ENCODE data around the gene OGFOD1.

DNA sequence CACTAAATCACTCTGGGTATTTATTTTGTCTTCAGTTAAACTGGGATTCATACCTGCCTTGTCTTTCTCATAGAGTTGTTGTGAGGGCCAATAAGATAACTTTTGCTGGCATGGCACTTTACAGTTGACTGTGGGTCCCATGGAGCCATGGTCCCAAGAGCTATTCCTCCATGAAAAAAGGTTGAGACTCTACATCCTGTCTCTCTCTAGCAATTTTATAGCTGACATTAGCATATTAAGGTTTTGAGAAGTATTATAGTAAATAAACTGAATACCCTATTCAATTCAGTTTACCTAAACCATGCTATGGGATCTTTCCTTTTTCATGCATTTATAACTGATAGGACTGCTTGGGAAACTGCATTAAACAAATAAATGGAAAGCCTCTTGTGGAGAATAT is 17.4 kb downstream of the OGFOD1 start:
- TF ChIP-seq, protein P1, sequence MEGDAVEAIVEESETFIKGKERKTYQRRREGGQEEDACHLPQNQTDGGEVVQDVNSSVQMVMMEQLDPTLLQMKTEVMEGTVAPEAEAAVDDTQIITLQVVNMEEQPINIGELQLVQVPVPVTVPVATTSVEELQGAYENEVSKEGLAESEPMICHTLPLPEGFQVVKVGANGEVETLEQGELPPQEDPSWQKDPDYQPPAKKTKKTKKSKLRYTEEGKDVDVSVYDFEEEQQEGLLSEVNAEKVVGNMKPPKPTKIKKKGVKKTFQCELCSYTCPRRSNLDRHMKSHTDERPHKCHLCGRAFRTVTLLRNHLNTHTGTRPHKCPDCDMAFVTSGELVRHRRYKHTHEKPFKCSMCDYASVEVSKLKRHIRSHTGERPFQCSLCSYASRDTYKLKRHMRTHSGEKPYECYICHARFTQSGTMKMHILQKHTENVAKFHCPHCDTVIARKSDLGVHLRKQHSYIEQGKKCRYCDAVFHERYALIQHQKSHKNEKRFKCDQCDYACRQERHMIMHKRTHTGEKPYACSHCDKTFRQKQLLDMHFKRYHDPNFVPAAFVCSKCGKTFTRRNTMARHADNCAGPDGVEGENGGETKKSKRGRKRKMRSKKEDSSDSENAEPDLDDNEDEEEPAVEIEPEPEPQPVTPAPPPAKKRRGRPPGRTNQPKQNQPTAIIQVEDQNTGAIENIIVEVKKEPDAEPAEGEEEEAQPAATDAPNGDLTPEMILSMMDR (CRISPR knock-in tag; IDR thresholded peaks at IDR 0.05), result no peak
- TF ChIP-seq POLR2AphosphoS5 (IDR thresholded peaks at IDR 0.05; ENCODE audit: low read depth, low read length) (no peak), EEA1 (CRISPR knock-in tag; IDR thresholded peaks at IDR 0.05; ENCODE audit: borderline replicate concordance) (no peak), ZNF138 (CRISPR knock-in tag; IDR thresholded peaks at IDR 0.05; ENCODE audit: low read depth) (no peak), POLR2A (IDR thresholded peaks at IDR 0.05; ENCODE audit: insufficient read depth in 1 of 2, low read depth in 2 of 2, low read length in 2 of 2) (no peak), MLLT10 (CRISPR knock-in tag; IDR thresholded peaks at IDR 0.05) (no peak), MYC (CRISPR knock-in tag; IDR thresholded peaks at IDR 0.05; ENCODE audit: borderline replicate concordance) (no peak), RARA (CRISPR knock-in tag; IDR thresholded peaks at IDR 0.05) (no peak), ZBTB1 (CRISPR knock-in tag; IDR thresholded peaks at IDR 0.05; ENCODE audit: borderline replicate concordance) (no peak), JUN (CRISPR knock-in tag; IDR thresholded peaks at IDR 0.05) (no peak), ZNF354B (CRISPR knock-in tag; IDR thresholded peaks at IDR 0.05) (no peak), CC2D1A (CRISPR knock-in tag; IDR thresholded peaks at IDR 0.05) (no peak), FIP1L1 (IDR thresholded peaks at IDR 0.05; ENCODE audit: borderline replicate concordance, insufficient read depth, low read depth, low read length) (no peak)
- TF ChIP-seq, protein P2, sequence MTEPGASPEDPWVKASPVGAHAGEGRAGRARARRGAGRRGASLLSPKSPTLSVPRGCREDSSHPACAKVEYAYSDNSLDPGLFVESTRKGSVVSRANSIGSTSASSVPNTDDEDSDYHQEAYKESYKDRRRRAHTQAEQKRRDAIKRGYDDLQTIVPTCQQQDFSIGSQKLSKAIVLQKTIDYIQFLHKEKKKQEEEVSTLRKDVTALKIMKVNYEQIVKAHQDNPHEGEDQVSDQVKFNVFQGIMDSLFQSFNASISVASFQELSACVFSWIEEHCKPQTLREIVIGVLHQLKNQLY (CRISPR knock-in tag; IDR thresholded peaks at IDR 0.05), result no peak

All from HepG2 (cell line).